ENCODE data around the gene FABP1. TPM values are rescaled to one million over a fixed set of nuclear protein-coding genes. Genes with fewer than 3 reads are reported as not detected.

The FABP1 gene
- total RNA-seq, 4 donors from 2014 or later = not detected

DNA sequence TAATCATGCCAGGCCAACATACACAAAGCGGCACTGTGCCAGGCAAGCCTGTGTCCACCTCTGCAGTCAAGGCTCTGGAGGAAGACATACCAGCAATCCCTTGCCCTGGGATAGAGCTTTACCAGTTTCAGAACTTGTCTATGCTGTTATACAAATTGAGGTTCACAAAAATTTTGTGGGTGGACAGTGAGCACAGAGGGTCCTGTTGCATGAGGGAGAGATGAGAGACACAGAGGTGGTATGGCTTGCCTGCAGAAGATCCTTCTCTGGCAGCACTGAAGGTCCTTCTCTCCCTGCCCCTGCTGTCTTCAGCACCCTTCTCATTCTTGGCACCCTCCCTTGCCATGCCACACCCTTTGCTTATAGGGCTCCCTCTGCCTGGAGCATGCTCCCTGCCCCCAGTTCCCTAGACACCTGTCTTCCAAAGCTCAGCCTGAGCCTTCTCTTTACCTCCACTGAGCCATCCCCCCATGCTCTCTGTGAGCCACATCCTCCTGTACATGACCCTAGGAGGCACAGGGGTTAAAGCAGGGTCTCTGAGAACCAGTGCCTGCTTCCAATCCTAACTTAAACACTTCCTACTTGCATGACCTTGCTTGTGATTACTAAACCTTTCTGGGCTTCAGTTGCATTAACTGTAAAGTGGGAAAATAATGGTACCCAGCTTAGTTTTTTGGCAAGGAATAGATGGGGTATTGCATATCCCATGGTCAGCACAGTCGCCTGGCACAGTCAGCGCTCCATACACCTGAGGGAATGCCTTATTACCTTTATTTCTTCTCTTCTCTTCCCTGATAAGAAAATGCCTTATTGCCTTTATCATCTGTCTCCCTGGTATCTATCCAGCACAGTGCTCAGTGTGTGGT lies 857 bp downstream of the FABP1 start:
- no peak overlapping the region for H3K27ac ChIP-seq
- no peak for DNase-seq
- TF ChIP-seq, protein P1, sequence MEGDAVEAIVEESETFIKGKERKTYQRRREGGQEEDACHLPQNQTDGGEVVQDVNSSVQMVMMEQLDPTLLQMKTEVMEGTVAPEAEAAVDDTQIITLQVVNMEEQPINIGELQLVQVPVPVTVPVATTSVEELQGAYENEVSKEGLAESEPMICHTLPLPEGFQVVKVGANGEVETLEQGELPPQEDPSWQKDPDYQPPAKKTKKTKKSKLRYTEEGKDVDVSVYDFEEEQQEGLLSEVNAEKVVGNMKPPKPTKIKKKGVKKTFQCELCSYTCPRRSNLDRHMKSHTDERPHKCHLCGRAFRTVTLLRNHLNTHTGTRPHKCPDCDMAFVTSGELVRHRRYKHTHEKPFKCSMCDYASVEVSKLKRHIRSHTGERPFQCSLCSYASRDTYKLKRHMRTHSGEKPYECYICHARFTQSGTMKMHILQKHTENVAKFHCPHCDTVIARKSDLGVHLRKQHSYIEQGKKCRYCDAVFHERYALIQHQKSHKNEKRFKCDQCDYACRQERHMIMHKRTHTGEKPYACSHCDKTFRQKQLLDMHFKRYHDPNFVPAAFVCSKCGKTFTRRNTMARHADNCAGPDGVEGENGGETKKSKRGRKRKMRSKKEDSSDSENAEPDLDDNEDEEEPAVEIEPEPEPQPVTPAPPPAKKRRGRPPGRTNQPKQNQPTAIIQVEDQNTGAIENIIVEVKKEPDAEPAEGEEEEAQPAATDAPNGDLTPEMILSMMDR (IDR thresholded peaks at IDR 0.05) = no peak
- no peak for TF ChIP-seq POLR2A (IDR thresholded peaks at IDR 0.05)
- intact Hi-C loops (cut with DNase I) = no loop called here
- H3K4me1 ChIP-seq = no peaks in the 10 kb centered on the region
- H3K27me3 ChIP-seq = no peaks in the 10 kb centered on the region
- H3K36me3 ChIP-seq = no peaks in the 10 kb centered on the region
- WGBS, 2 donors = 91 to 98% methylated on average over 3 of the region's 3 CpGs
- H3K4me3 ChIP-seq (replicated peaks in 1 of 3) = no peak overlapping the region
- no peaks in the 10 kb centered on the region for H3K9me3 ChIP-seq

DNA sequence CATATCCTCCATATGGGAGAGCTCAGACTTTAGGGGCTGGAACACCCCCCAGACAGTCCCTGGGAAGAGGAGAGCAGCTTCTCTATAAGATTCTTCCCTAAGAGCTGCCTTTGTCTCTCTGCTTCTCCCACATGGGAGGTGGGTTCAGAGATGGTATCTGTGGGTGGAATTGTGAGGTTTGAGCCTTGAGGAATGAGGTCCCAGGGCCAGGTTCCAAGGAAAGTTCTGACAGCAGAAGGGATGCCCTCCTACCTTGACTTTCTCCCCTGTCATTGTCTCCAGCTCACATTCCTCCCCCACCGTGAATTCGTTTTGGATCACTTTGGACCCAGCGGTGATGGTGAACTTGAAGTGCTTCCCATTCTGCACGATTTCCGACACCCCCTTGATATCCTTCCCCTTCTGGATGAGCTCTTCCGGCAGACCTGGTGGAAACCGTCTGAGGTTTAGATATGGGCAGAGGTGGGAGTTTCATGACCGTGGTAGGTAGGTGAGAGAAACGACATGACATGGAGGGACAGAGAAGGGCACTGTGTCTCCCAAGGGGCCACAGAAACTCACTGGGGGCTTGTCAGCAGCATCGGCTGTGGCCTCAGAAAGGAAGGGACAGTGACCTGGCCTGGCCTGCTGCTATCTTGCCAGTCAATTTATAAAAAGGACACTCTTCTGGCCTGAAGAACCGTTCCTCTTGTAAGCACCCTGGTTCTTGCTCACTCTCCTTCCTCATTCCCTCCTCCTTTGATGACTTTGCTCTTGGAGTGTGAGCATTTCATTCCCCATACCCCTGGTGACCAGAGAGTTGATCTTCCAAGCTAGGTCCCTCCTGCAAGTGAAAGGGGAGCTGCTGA lies 1.7 kb downstream of the FABP1 start:
- H3K27me3 ChIP-seq = no peaks in the 10 kb centered on the region
- no peak for TF ChIP-seq POLR2A (IDR thresholded peaks at IDR 0.05)
- TF ChIP-seq, protein P1 (IDR thresholded peaks at IDR 0.05) = no peak
- H3K27ac ChIP-seq = no peak overlapping the region
- 85% methylated on average over 11 of the region's 11 CpGs for WGBS, 2 donors
- no peaks in the 10 kb centered on the region for H3K9me3 ChIP-seq
- no peak overlapping the region for H3K4me3 ChIP-seq (replicated peaks in 1 of 3)
- no peak for DNase-seq
- no peaks in the 10 kb centered on the region for H3K36me3 ChIP-seq
- intact Hi-C loops (cut with DNase I) = no loop called here
- H3K4me1 ChIP-seq = no peaks in the 10 kb centered on the region

GRCh38 chr2:88125344-88125923 lies 2.4 kb downstream of the FABP1 start:
- TF ChIP-seq, protein P1 (IDR thresholded peaks at IDR 0.05) = no peak
- no peak for TF ChIP-seq POLR2A (IDR thresholded peaks at IDR 0.05)
- no peaks in the 10 kb centered on the region for H3K4me1 ChIP-seq
- no peak overlapping the region for H3K27ac ChIP-seq
- H3K27me3 ChIP-seq = no peaks in the 10 kb centered on the region
- no peaks in the 10 kb centered on the region for H3K36me3 ChIP-seq
- H3K4me3 ChIP-seq (replicated peaks in 1 of 3) = no peak overlapping the region
- 72 to 83% methylated on average over 3 of the region's 3 CpGs for WGBS, 2 donors
- intact Hi-C loops (cut with DNase I) = no loop called here
- no peak for DNase-seq
- H3K9me3 ChIP-seq = no peaks in the 10 kb centered on the region

DNA sequence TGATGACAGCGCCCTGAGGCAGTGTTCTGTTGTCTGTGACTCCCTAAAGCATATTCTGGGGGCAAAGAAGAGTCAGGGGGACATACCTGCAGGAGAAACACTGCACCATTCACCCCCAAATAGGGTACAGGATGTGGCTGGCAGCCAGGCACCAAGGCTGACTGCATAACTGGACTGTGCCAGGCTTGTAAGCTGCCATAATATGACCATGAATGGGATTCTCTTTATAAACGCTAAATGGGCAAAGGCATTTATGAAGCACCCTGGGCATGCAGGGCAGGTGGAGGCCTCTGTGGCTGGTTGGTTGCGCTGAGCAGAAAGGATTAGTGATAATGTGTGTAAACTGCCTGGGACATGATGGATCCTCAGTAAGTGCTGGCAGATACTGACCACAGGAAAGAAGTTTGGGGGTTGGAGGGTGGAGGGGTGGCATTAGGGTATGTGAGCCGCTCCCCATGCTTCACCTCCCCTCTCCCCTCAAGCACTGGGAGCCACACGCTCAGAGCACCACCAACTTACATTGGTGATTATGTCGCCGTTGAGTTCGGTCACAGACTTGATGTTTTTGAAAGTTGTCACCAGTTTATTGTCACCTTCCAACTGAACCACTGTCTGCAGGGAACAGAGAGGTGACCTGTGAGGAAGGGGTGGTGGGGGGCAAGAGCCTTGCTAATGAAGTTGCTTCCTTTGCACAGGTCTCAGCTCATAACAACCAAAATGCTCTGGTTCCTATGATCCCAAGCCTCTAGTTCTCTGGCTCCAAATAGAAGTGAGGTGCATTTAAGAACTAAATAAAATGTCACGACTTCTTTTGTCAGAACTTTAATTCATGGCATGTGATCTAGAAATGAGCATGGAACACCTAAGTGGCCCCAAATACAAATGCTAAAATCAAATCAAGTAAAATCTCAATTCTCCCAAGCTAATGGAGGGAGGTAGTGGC lies 3.6 kb downstream of the FABP1 start:
- Histone ChIP-seq H3K27me3 (no peaks in the 10 kb centered on the region), H3K36me3 (no peaks in the 10 kb centered on the region), H3K4me3 (replicated peaks in 1 of 3) (no peak overlapping the region), H3K9me3 (no peaks in the 10 kb centered on the region), H3K4me1 (no peaks in the 10 kb centered on the region), H3K27ac (no peak overlapping the region)
- no peak for DNase-seq
- TF ChIP-seq, protein P1 (IDR thresholded peaks at IDR 0.05) = no peak
- TF ChIP-seq POLR2A (IDR thresholded peaks at IDR 0.05) = no peak
- intact Hi-C loops (cut with DNase I) = no loop called here
- 92 to 93% methylated on average over 9 of the region's 9 CpGs for WGBS, 2 donors
